K562 (cell line): ENCODE measurements around the gene FOLH1.

Experiments used
- EGR1 ChIP-seq: fragments of 450-650 bp; conservative IDR thresholded peaks from 2 replicates; pipeline ENCODE4 v1.6.1; 2017; ENCODE audit warnings: mild to moderate bottlenecking
- MLX ChIP-seq, 2 experiments: fragments of 450-650 bp in 1 of 2; sonication (generic) in 1 of 2; formaldehyde crosslinking; conservative IDR thresholded peaks; 2 replicates each; pipeline versions ENCODE4 v1.4.0 to v1.8.1; 2020 to 2022; ENCODE audit warnings: mild to moderate bottlenecking in 1 of 2, missing genetic modification reagents in 1 of 2
- NCOA4 ChIP-seq: fragments of 450-650 bp; IDR thresholded peaks from 2 replicates; pipeline ENCODE4 v1.6.1; 2018; ENCODE audit warnings: mild to moderate bottlenecking; ENCODE audit not compliant: partially characterized antibody
- NFATC3 ChIP-seq: fragments of 450-650 bp; IDR thresholded peaks from 2 replicates; pipeline ENCODE4 v1.6.1; 2017; ENCODE audit warnings: mild to moderate bottlenecking
- NFIC ChIP-seq: fragments of 450-650 bp; IDR thresholded peaks from 2 replicates; pipeline ENCODE4 v1.6.1; 2017; ENCODE audit warnings: mild to moderate bottlenecking, inconsistent platforms
- POLR2A ChIP-seq: fragments of 450-650 bp; conservative IDR thresholded peaks from 2 replicates; pipeline ENCODE4 v1.6.1; 2016
- POLR2AphosphoS5 ChIP-seq: IDR thresholded peaks from 2 replicates; pipeline ENCODE4 v1.6.1; 2011; ENCODE audit warnings: mild to moderate bottlenecking, low read depth, low read length, moderate library complexity; ENCODE audit not compliant: control insufficient read depth, insufficient read depth
- SREBF2 ChIP-seq: sonication (generic); formaldehyde crosslinking; IDR thresholded peaks from 2 replicates; pipeline ENCODE4 v1.4.0; 2020; ENCODE audit warnings: mild to moderate bottlenecking, missing genetic modification reagents
- TF ChIP-seq, protein P1 (sequence below): sonication (generic); formaldehyde crosslinking; IDR thresholded peaks from 2 replicates; pipeline ENCODE4 v1.9.0; 2022; ENCODE audit warnings: mild to moderate bottlenecking, missing genetic modification reagents
- TF ChIP-seq, protein P2 (sequence below), 3 experiments: IDR thresholded peaks in 2 of 3; conservative IDR thresholded peaks in 1 of 3; 2 replicates each; pipeline ENCODE4 v1.5.1; 2011 to 2012; ENCODE audit warnings: low read length in 3 of 3, mild to moderate bottlenecking in 3 of 3, control low read depth in 2 of 3, improper control_type of control experiment in 1 of 3, inconsistent platforms in 1 of 3, low read depth in 1 of 3, mixed read lengths in 1 of 3, moderate library complexity in 1 of 3; ENCODE audit not compliant: insufficient read depth in 2 of 3
- TF ChIP-seq, protein P3 (sequence below): fragments of 450-650 bp; IDR thresholded peaks from 2 replicates; pipeline ENCODE4 v1.6.1; 2016; ENCODE audit warnings: antibody characterized with exemption
- TF ChIP-seq, protein P4 (sequence below): sonication (generic); formaldehyde crosslinking; IDR thresholded peaks from 2 replicates; pipeline ENCODE4 v1.8.0; 2023; ENCODE audit warnings: mild to moderate bottlenecking, missing genetic modification reagents
- TF ChIP-seq, protein P5 (sequence below), 2 experiments: fragments of 450-650 bp in 1 of 2; sonication (generic) in 1 of 2; formaldehyde crosslinking in 1 of 2; IDR thresholded peaks; 2 replicates each; pipeline versions ENCODE4 v1.7.1 to v1.9.0; 2016 to 2022; ENCODE audit warnings: inconsistent platforms in 1 of 2, mild to moderate bottlenecking in 1 of 2, missing genetic modification reagents in 1 of 2

GRCh38 chr11:49208006-49208721 lies at the start of gene FOLH1:
- TF ChIP-seq EGR1 (no peak), POLR2A (no peak), SREBF2 (CRISPR knock-in tag) (no peak), POLR2AphosphoS5 (no peak), NFATC3 (no peak), MLX (CRISPR knock-in tag; conservative IDR thresholded peaks at IDR 0.05) (no peak), NCOA4 (no peak), NFIC (no peak)
- TF ChIP-seq, protein P1, sequence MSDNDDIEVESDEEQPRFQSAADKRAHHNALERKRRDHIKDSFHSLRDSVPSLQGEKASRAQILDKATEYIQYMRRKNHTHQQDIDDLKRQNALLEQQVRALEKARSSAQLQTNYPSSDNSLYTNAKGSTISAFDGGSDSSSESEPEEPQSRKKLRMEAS: no peak
- TF ChIP-seq, protein P2, sequence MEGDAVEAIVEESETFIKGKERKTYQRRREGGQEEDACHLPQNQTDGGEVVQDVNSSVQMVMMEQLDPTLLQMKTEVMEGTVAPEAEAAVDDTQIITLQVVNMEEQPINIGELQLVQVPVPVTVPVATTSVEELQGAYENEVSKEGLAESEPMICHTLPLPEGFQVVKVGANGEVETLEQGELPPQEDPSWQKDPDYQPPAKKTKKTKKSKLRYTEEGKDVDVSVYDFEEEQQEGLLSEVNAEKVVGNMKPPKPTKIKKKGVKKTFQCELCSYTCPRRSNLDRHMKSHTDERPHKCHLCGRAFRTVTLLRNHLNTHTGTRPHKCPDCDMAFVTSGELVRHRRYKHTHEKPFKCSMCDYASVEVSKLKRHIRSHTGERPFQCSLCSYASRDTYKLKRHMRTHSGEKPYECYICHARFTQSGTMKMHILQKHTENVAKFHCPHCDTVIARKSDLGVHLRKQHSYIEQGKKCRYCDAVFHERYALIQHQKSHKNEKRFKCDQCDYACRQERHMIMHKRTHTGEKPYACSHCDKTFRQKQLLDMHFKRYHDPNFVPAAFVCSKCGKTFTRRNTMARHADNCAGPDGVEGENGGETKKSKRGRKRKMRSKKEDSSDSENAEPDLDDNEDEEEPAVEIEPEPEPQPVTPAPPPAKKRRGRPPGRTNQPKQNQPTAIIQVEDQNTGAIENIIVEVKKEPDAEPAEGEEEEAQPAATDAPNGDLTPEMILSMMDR (IDR thresholded peaks at IDR 0.05 in 2 of 3, conservative IDR thresholded peaks at IDR 0.05 in 1 of 3; ENCODE audit: insufficient read depth in 2 of 3, low read depth in 1 of 3, low read length in 3 of 3): no peak
- TF ChIP-seq, protein P3, sequence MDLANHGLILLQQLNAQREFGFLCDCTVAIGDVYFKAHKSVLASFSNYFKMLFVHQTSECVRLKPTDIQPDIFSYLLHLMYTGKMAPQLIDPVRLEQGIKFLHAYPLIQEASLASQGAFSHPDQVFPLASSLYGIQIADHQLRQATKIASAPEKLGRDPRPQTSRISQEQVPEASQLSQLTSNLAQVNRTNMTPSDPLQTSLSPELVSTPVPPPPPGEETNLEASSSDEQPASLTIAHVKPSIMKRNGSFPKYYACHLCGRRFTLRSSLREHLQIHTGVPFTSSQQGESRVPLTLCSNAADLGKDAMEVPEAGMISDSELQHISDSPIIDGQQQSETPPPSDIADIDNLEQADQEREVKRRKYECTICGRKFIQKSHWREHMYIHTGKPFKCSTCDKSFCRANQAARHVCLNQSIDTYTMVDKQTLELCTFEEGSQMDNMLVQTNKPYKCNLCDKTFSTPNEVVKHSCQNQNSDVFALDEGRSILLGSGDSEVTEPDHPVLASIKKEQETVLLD: no peak
- TF ChIP-seq, protein P4, sequence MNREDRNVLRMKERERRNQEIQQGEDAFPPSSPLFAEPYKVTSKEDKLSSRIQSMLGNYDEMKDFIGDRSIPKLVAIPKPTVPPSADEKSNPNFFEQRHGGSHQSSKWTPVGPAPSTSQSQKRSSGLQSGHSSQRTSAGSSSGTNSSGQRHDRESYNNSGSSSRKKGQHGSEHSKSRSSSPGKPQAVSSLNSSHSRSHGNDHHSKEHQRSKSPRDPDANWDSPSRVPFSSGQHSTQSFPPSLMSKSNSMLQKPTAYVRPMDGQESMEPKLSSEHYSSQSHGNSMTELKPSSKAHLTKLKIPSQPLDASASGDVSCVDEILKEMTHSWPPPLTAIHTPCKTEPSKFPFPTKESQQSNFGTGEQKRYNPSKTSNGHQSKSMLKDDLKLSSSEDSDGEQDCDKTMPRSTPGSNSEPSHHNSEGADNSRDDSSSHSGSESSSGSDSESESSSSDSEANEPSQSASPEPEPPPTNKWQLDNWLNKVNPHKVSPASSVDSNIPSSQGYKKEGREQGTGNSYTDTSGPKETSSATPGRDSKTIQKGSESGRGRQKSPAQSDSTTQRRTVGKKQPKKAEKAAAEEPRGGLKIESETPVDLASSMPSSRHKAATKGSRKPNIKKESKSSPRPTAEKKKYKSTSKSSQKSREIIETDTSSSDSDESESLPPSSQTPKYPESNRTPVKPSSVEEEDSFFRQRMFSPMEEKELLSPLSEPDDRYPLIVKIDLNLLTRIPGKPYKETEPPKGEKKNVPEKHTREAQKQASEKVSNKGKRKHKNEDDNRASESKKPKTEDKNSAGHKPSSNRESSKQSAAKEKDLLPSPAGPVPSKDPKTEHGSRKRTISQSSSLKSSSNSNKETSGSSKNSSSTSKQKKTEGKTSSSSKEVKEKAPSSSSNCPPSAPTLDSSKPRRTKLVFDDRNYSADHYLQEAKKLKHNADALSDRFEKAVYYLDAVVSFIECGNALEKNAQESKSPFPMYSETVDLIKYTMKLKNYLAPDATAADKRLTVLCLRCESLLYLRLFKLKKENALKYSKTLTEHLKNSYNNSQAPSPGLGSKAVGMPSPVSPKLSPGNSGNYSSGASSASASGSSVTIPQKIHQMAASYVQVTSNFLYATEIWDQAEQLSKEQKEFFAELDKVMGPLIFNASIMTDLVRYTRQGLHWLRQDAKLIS (CRISPR knock-in tag): no peak
- TF ChIP-seq, protein P5, sequence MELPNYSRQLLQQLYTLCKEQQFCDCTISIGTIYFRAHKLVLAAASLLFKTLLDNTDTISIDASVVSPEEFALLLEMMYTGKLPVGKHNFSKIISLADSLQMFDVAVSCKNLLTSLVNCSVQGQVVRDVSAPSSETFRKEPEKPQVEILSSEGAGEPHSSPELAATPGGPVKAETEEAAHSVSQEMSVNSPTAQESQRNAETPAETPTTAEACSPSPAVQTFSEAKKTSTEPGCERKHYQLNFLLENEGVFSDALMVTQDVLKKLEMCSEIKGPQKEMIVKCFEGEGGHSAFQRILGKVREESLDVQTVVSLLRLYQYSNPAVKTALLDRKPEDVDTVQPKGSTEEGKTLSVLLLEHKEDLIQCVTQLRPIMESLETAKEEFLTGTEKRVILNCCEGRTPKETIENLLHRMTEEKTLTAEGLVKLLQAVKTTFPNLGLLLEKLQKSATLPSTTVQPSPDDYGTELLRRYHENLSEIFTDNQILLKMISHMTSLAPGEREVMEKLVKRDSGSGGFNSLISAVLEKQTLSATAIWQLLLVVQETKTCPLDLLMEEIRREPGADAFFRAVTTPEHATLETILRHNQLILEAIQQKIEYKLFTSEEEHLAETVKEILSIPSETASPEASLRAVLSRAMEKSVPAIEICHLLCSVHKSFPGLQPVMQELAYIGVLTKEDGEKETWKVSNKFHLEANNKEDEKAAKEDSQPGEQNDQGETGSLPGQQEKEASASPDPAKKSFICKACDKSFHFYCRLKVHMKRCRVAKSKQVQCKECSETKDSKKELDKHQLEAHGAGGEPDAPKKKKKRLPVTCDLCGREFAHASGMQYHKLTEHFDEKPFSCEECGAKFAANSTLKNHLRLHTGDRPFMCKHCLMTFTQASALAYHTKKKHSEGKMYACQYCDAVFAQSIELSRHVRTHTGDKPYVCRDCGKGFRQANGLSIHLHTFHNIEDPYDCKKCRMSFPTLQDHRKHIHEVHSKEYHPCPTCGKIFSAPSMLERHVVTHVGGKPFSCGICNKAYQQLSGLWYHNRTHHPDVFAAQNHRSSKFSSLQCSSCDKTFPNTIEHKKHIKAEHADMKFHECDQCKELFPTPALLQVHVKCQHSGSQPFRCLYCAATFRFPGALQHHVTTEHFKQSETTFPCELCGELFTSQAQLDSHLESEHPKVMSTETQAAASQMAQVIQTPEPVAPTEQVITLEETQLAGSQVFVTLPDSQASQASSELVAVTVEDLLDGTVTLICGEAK (IDR thresholded peaks at IDR 0.05): no peak
- TF ChIP-seq, protein P5 (CRISPR knock-in tag; IDR thresholded peaks at IDR 0.05): no peak
